Endothelial cell of umbilical vein (primary cell): ENCODE data around the gene TM9SF3. TPM values are rescaled to one million over a fixed set of nuclear protein-coding genes. Genes with fewer than 3 reads are reported as not detected.

ENCODE experiments used
- BruUV-seq: library from RNA; stranded (reverse); fragments of 400-500 nt; replicated peaks from 2 replicates; lab custom pipeline; 2021; lab: Mats Ljungman, UMichigan
- CTCF ChIA-PET: fragments of 300-600, 350-600 bp; sonication (Branson Sonifier 250); formaldehyde crosslinking; loops from one replicate; lab custom pipeline; 2021; ENCODE audit warnings: antibody characterized with exemption, inconsistent platforms; lab: Charles Lee
- POLR2A ChIA-PET: fragments of 300-600, 350-600 bp; sonication (Branson Sonifier 250); formaldehyde crosslinking; loops from one replicate; lab custom pipeline; 2021; ENCODE audit warnings: antibody characterized with exemption, inconsistent platforms; lab: Charles Lee
- DNase-seq: peaks from one replicate; pipeline ENCODE4 v3.0.0-alpha.2; 2011; ENCODE audit warnings: low read depth, low spot score
- FAIRE-seq: peaks from 2 replicates; lab custom pipeline; 2011; peaks lifted over from hg19 to GRCh38; lab: Jason Lieb, UNC
- H2AFZ ChIP-seq: 2 replicates; pipeline ENCODE4 v1.6.0; 2012; ENCODE audit warnings: low read depth, low read length, control low read depth, inconsistent platforms
- H3K27ac ChIP-seq: 2 replicates; pipeline ENCODE4 v1.5.1; 2011; ENCODE audit warnings: low read depth, mild to moderate bottlenecking, control low read depth, low read length, moderate library complexity; ENCODE audit not compliant: insufficient read depth
- H3K27me3 ChIP-seq, 2 experiments: 2 replicates each; pipeline versions ENCODE4 v1.6.0 to v1.6.1; 2011; ENCODE audit warnings: low read length in 2 of 2, mixed read lengths in 1 of 2; ENCODE audit not compliant: control insufficient read depth in 2 of 2, insufficient read depth in 2 of 2
- H3K36me3 ChIP-seq, 2 experiments: 2 replicates in 1 of 2; 3 replicates in 1 of 2; pipeline ENCODE4 v1.5.1; 2011; ENCODE audit warnings: low read length in 2 of 2, mild to moderate bottlenecking in 1 of 2, moderate library complexity in 1 of 2; ENCODE audit not compliant: control insufficient read depth in 2 of 2, insufficient read depth in 2 of 2; ENCODE audit errors: extremely low read depth in 1 of 2
- H3K4me1 ChIP-seq: 3 replicates; pipeline ENCODE4 v1.5.1; 2011; ENCODE audit warnings: mild to moderate bottlenecking, low read length; ENCODE audit not compliant: control insufficient read depth, insufficient read depth; ENCODE audit errors: extremely low read depth
- H3K4me2 ChIP-seq: 2 replicates; pipeline ENCODE4 v1.6.1; 2011; ENCODE audit warnings: low read length, control low read depth, mixed read lengths; ENCODE audit not compliant: insufficient read depth
- H3K4me3 ChIP-seq, 3 experiments: fragments of 200-600 bp in 1 of 3; sonication (generic), shearing (Covaris generic) in 1 of 3; replicated peaks in 1 of 3; 2 replicates each; pipeline ENCODE4 v1.5.1; 2011 to 2016; ENCODE audit warnings: control low read depth in 3 of 3, low read length in 3 of 3, mild to moderate bottlenecking in 2 of 3, inconsistent platforms in 1 of 3, low read depth in 1 of 3, moderate library complexity in 1 of 3; ENCODE audit not compliant: insufficient read depth in 1 of 3
- H3K79me2 ChIP-seq: 2 replicates; pipeline ENCODE4 v1.6.0; 2012; ENCODE audit warnings: low read length, inconsistent platforms; ENCODE audit not compliant: control insufficient read depth, insufficient read depth
- H3K9ac ChIP-seq: replicated peaks from 2 replicates; pipeline ENCODE3; 2011; ENCODE audit warnings: low read length, control low read depth; ENCODE audit not compliant: insufficient read depth; ENCODE audit errors: extremely low read depth
- H3K9me1 ChIP-seq: replicated peaks from 3 replicates; pipeline ENCODE4 v1.6.0; 2011; ENCODE audit warnings: mild to moderate bottlenecking, low read length; ENCODE audit not compliant: control insufficient read depth, insufficient read depth; ENCODE audit errors: extremely low read depth
- H3K9me3 ChIP-seq: replicated peaks from 2 replicates; pipeline ENCODE4 v1.5.1; 2012; ENCODE audit warnings: low read length, inconsistent platforms; ENCODE audit not compliant: control insufficient read depth, insufficient read depth
- H4K20me1 ChIP-seq: replicated peaks from 2 replicates; pipeline ENCODE3; 2011; ENCODE audit warnings: mild to moderate bottlenecking, low read length; ENCODE audit not compliant: control insufficient read depth, insufficient read depth; ENCODE audit errors: extremely low read depth
- EZH2 ChIP-seq: IDR thresholded peaks from 2 replicates; pipeline ENCODE4 v1.6.1; 2012; ENCODE audit warnings: borderline replicate concordance, low read depth, mild to moderate bottlenecking, moderate library complexity, low read length, inconsistent platforms; ENCODE audit not compliant: severe bottlenecking
- GATA2 ChIP-seq: IDR thresholded peaks from 2 replicates; pipeline ENCODE4 v1.7.0; 2011; ENCODE audit warnings: low read depth, mild to moderate bottlenecking, moderate library complexity, mixed read lengths, low read length; ENCODE audit not compliant: insufficient read length, insufficient read depth
- JUN ChIP-seq: IDR thresholded peaks from 2 replicates; pipeline ENCODE4 v1.6.1; 2011; ENCODE audit warnings: borderline replicate concordance, low read depth; ENCODE audit not compliant: insufficient read length, insufficient read depth
- POLR2A ChIP-seq: IDR thresholded peaks from 2 replicates; pipeline ENCODE4 v1.6.1; 2012; ENCODE audit warnings: low read depth, mild to moderate bottlenecking, control low read depth, low read length
- POLR2AphosphoS5 ChIP-seq: IDR thresholded peaks from 2 replicates; pipeline ENCODE4 v1.6.1; 2012; ENCODE audit warnings: low read depth, mild to moderate bottlenecking, control low read depth, low read length, moderate library complexity; ENCODE audit not compliant: insufficient read depth
- dilution Hi-C: fragments of 300-500 bp; cut with MboI; formaldehyde crosslinking; loops from one replicate; pipeline ENCODE4 v1.15.0; 2019; ENCODE audit warnings: low sequenced_read_pairs; ENCODE audit not compliant: extremely low pct_ligation_motif_present
- intact Hi-C: fragments of 100-400 bp; cut with micrococcal nuclease; formaldehyde crosslinking; loops from one replicate; pipeline ENCODE4 v1.10.0; 2022
- polyA plus RNA-seq, 4 experiments: library from polyadenylated mRNA; depleted of rRNA in 3 of 4; stranded (reverse) in 3 of 4; unstranded in 1 of 4; fragments of >200 nt; gene quantifications; 2 replicates each; pipeline versions ENCODE4 v1.2.1 to v1.2.3, GENCODE V29; 2011 to 2012; ENCODE audit warnings: missing spikeins in 1 of 4
- total RNA-seq: library from RNA; stranded (reverse); gene quantifications from 2 replicates; pipeline ENCODE4 v1.2.3, GENCODE V29; 2021
- TF ChIP-seq, protein P1 (sequence below), 2 donors: IDR thresholded peaks; 1 replicate in 1 of 2; 2 replicates in 1 of 2; pipeline ENCODE4 v1.5.1; 2011; ENCODE audit warnings: low read length in 2 of 2, mild to moderate bottlenecking in 2 of 2, moderate library complexity in 2 of 2, control low read depth in 1 of 2, inconsistent platforms in 1 of 2, low read depth in 1 of 2; ENCODE audit not compliant: insufficient read depth in 1 of 2; ENCODE audit errors: extremely low read depth in 1 of 2
- TF ChIP-seq, protein P2 (sequence below): IDR thresholded peaks from 2 replicates; pipeline ENCODE4 v1.6.1; 2011; ENCODE audit not compliant: insufficient read depth, insufficient read length

TM9SF3 gene
- total and polyA plus RNA-seq, 2 donors (not counting 3 experiments of a cell fraction or from before 2014, with no cell fraction given) = 133 to 144 TPM

DNA sequence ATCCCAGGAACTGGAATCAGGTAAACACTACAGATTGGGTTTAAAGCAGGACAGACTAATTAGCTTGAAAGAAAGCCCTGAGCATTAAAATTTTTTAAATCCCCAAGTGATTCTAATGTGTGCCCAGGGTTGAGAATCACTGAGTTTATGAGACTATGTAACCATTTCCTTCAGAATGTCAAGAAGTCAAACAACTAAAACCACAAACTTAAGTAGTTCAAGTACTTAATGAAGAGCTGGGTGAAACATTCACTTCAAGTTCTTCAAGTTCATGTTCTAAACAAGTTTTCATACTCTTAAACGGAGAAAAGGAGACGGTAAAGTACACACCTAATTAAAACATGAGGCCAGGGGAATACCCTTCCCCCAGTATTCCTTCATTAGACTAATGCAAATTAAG lies 44.9 kb downstream of the TM9SF3 start:
- Histone ChIP-seq H4K20me1 (no peaks in the 10 kb centered on the region), H3K27me3 (no peaks in the 10 kb centered on the region), H3K36me3 (peaks cover 0 to 12% of the 10 kb centered on the region in 2 experiments), H3K9ac (no peak overlapping the region), H2AFZ (no peak overlapping the region), H3K9me1 (no peaks in the 10 kb centered on the region), H3K79me2 (peaks cover 52% of the 10 kb centered on the region), H3K4me2 (no peak overlapping the region), H3K27ac (no peak overlapping the region), H3K4me1 (no peaks in the 10 kb centered on the region), H3K9me3 (no peaks in the 10 kb centered on the region), H3K4me3 (no peak overlapping the region)
- BruUV-seq = no TSS peak
- FAIRE-seq = no peak
- no peak for TF ChIP-seq JUN
- TF ChIP-seq, protein P1, sequence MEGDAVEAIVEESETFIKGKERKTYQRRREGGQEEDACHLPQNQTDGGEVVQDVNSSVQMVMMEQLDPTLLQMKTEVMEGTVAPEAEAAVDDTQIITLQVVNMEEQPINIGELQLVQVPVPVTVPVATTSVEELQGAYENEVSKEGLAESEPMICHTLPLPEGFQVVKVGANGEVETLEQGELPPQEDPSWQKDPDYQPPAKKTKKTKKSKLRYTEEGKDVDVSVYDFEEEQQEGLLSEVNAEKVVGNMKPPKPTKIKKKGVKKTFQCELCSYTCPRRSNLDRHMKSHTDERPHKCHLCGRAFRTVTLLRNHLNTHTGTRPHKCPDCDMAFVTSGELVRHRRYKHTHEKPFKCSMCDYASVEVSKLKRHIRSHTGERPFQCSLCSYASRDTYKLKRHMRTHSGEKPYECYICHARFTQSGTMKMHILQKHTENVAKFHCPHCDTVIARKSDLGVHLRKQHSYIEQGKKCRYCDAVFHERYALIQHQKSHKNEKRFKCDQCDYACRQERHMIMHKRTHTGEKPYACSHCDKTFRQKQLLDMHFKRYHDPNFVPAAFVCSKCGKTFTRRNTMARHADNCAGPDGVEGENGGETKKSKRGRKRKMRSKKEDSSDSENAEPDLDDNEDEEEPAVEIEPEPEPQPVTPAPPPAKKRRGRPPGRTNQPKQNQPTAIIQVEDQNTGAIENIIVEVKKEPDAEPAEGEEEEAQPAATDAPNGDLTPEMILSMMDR (IDR thresholded peaks at IDR 0.05; ENCODE audit: extremely low read depth in 1 of 2, insufficient read depth in 1 of 2, low read depth in 1 of 2, low read length in 2 of 2) = no peak
- no peak for TF ChIP-seq POLR2A
- TF ChIP-seq EZH2 = no peak
- CTCF ChIA-PET = interaction anchor here (2.7 kb wide), 1 partner anchor 28 kb away, joined by 8 read pairs; the partner anchor contains the start of gene TLL2
- dilution Hi-C loops = no loop called here
- no peak for DNase-seq
- intact Hi-C loops = no loop called here
- POLR2A ChIA-PET = no interaction called here

DNA sequence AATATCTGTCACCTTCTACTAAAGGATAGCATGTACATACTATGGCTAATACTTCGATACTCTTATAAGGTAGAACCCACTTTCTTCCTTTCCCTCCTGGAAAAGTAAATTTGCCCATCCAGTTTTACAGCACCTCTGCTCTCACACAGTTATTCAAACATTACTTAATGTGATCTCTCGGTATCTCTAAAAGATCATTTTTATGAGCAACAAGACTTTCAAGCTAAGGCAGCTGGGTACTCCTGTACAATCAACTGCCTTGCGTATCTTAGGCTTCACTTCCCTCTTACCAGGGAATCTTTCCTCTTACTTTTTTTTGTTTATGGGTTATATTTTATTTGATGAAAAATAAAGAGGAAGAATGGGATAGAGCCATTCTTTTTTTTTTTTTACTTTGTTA lies 46.6 kb downstream of the TM9SF3 start:
- Histone ChIP-seq H3K9ac (no peak overlapping the region), H3K9me1 (no peaks in the 10 kb centered on the region), H3K9me3 (no peaks in the 10 kb centered on the region), H3K36me3 (peaks cover 0 to 7% of the 10 kb centered on the region in 2 experiments), H3K4me1 (no peaks in the 10 kb centered on the region), H4K20me1 (no peaks in the 10 kb centered on the region), H3K4me2 (no peak overlapping the region), H3K4me3 (no peak overlapping the region), H3K27ac (no peak overlapping the region), H3K27me3 (no peaks in the 10 kb centered on the region), H3K79me2 (peaks cover 52% of the 10 kb centered on the region), H2AFZ (no peak overlapping the region)
- DNase-seq (no peak), FAIRE-seq (no peak)
- TF ChIP-seq POLR2AphosphoS5 = no peak
- TF ChIP-seq, protein P2, sequence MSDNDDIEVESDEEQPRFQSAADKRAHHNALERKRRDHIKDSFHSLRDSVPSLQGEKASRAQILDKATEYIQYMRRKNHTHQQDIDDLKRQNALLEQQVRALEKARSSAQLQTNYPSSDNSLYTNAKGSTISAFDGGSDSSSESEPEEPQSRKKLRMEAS = no peak
- no peak for TF ChIP-seq GATA2
- TF ChIP-seq POLR2A = no peak
- TF ChIP-seq EZH2 = no peak
- CTCF ChIA-PET = interaction anchor here (1.3 to 2.7 kb wide), 2 partner anchors 25 to 26 kb away, joined by 3 to 8 read pairs; partner anchors contain the start of gene TLL2
- intact Hi-C loops = no loop called here
- POLR2A ChIA-PET = no interaction called here
- no TSS peak for BruUV-seq
- dilution Hi-C loops = no loop called here
